Right renal cortex interstitium (tissue), 3 donors: ENCODE results near the gene ZNF91. TPM values are rescaled to one million over a fixed set of nuclear protein-coding genes. Genes with fewer than 3 reads are reported as not detected.
"Not testable (repeated sequence)": the region's sequence is repeated elsewhere in the genome, so short reads cannot be mapped to it uniquely, and the experiment has no call there.

Source experiments
- DNase-seq, 3 donors: peaks; one replicate each; pipeline ENCODE4 v3.0.0-alpha.2; 2013; ENCODE audit warnings: low read depth in 3 of 3, low spot score in 2 of 3
- polyA plus RNA-seq, 3 donors: library from polyadenylated mRNA; unstranded; fragments of 120-200 nt; gene quantifications; one replicate each; pipeline ENCODE4 v1.2.1, GENCODE V29; 2013; ENCODE audit not compliant: insufficient read length in 3 of 3

The ZNF91 gene
- polyA plus RNA-seq, 3 donors, result 54.7 to 59.0 (median 58.8) TPM

DNA sequence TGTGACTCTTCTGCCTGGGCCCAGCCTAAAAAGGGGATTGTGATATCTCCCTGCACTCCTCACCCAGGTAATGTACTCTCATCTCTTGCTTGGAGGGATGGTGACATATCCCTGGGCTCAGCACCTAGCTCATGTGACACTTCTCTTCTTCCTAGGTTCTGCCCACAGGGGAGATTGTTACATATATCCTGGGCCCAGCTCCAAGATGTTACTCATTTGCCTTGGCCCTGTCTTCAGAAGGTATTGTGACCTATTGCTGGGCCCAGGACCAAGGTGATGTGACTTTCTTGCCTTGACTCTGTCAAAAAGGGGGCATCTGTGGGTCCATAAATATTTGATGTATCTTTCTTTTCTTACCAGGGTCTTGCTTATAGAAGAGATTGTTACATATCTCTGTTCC is 73.9 kb downstream of the ZNF91 start:
- DNase-seq, result not testable (repeated sequence)

DNA sequence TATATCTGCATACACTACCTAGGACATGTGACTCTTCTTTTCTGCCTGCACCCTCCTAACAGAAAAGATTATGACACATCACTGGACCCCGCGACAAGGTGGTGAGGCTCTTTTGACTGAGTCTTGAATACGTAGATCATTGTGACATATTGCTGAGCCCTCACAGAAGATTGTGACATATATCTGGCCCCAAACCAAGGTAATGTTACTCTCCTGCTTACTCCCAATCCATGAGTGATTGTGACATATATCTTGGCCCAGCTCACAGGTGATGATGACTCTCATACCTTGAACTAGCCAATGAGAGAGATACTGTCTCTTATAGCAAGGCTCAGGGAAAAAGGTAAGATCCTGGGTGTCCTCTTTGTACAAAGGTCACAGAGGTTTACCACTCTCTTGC is 75.7 kb downstream of the ZNF91 start:
- not testable (repeated sequence) for DNase-seq

DNA sequence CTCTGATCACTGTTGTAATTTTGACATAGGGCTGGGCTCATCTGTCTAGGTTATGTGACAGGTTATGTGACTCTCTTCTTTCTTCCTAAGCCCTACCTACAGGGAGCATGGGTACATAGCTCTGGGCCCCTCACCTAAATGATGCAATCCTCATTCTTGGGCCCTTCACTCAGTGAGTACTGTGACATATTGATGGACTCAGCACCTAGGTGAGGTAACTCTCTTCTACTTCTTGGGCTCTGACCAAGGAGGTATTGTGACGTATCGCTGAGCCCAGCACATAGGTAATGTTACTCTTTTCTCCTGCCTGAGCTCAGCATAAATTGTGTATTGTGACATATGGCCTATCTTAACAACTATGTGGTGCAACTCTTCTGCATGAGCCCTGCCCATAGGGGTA is 76.3 kb downstream of the ZNF91 start:
- DNase-seq, result not testable (repeated sequence)

DNA sequence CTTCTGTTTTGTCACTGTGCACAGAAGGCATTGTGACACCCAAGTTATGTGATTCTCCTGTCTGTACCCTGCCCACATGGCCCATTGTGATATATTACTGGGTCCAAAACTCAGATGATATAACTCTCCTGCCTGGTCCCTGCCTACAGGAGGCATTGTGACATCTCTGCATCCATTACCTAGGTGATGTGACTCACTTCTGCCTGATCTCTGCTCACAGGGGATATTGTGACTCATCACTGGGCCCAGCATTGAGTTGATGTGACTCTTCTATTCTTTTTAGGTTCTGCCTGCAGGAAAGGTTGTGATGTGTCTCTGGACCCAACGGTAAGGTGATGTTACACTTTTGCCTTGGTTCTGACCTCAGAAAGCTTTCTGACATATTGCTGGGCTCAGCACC is 77.1 kb downstream of the ZNF91 start:
- DNase-seq, result no peak

DNA sequence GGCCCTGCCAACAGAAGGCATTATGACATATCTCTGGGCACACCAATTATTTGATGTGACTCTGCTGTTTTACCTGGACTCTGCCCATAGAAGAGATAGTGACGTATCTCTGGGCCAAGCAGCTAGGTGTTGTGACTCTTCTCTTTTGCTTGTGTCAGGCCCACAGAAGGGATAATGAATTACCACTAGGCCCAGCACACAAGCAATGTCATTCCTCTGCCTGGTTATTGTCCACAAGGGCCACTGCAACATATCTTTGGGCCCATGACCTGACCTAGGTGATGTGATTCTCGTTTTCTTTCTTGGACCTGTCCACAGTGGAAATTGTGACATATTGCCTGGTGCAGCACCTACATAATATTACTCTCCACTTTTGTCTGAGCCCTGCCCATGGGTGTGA is 80.0 kb downstream of the ZNF91 start:
- DNase-seq, result no peak

DNA sequence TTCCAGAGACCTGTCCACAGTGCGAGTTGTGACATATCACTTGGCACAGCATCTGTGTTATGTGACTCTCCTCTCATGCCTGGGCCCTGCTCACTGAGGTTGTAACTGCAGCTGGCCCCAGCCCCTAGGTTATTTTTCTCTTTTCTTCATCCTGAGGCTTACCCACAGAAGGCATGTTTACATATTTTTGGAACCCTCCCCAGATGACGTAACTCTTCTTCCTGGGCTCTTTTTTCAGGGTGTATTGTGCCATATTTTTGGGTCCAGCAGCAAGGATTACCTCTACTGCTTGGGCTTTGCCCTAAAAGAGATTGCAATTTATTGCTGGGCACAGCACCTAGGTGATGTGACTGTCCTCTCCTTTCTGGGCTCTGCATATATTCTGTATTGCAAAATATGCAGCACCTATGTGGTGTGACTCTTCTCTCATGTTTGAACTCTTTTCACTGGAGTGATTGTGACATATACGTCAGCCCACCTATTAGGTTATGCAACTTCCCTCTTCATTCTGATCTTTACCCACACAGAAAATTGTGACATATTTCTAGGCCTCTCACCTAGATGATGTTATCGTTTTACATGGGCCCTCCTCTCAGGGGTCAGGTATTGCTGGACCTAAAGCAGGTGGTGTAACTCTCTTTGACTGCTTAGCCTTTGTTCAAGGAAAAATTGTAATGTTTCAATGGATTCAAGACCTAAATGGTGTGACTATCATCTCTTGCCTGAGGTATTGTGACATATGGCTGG is 80.6 kb downstream of the ZNF91 start:
- no peak for DNase-seq

DNA sequence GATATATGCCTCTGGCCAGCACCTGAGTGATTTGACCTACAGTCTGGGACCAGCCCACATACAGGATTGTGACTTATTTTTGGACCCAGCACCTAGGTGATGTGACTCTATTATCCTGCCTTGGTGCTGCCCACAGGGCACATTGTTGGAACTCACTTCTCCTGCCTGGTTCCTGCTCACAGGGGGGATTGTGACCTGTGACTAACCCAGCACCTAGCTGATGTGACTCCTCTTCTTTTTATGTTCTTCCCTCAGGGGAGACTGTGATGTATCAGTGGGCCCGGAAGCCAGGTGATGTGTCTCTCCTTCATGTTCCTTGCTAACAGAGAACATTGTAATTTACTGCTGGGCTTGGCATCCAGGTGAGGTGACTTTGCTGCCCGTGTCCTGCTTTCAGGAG is 82.1 kb downstream of the ZNF91 start:
- no peak for DNase-seq

DNA sequence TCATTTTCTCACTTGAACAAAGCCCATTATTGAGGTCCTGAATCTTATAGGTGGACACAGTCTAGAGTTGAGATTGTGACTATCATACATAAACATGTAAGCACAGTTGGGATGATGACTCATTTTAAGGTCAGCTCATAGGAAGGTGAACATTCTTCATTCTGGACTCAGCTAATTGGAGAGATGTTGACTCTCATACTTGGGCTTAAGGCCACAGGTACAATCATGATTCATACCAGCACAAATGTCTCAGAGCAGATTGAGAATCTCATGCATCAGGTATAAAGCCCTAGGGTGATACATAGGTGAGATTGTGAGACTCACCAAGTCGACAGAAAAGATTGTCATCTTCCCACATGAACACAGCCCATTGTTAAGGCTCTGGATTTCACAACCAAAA is 82.8 kb downstream of the ZNF91 start:
- DNase-seq, result no peak

DNA sequence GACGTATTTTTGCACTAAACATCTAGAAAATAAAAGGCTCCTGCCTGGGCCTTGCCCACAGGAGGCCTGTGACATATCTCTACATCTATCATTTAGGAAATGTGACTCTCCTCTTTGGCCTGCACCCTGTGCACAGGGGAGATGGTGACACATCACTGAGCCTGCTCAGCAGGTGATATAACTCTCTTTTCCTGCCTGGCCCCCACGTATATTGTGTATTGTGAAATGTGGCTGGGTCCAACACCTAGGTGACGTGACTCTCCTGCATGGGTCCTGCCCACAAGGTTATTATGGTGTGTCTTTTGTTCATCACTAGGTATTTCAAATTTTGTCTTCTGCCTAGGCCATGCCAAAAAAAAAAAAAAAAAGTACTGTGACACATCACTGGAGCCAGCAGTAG is 83.7 kb downstream of the ZNF91 start:
- no peak for DNase-seq

DNA sequence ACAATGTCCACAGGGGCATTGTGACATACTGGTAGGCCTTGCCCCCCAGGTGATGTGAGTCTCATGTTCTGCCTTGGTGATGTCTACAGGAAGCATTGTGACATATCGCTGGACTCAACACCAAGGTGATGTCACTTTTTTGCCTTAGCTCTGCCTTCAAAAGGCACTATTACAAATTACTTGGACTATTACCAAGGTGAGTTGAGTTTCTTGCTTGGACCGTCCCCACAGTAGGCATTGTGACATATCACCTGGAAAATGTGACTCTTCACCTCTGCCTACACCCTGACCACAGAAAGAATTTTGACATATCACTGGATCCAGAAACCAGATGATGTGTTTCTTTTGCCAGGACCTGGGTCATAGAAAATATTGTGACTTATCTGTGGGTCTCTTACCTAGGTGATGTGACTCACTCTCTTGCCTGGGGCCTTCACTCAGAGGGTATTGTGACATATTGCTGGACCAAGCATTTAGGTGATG is 84.5 kb downstream of the ZNF91 start:
- DNase-seq, result no peak

DNA sequence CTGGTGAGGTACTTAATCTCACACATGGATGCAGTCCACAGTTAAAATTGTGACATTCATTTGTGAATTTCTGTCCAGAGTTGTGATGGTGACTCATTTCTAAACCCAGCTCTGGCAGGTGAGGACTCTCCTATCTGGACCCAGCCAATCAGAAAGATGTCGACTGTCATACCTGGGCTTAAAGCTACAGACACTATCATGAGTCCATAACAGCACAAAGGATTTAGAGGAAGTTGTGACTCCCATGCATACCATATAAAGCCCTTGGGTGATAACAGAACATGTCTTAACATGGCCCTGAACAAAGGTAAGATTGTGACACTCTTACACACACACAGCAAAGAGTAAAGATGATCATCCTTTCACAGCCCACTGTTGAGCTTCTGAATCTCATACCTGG is 85.3 kb downstream of the ZNF91 start:
- no peak for DNase-seq

DNA sequence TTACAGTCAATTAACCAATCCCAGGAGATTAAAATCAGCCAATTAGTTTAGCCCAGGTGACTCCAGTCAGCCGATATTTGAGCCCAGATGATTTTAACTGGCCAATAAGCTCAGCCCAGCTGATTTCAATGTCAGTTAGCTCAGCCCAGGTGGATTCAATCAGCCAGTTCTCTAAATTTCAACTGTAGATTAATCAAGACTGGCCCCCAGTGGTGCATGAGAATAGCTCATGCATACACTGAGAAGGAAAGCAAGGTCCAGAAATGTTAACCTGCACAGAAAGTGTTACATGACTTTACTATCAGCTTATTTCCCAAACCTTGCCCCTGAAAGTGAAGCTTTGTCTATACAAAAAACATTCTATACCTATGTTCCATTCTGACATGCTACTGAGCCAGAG is 89.7 kb downstream of the ZNF91 start:
- no peak for DNase-seq

DNA sequence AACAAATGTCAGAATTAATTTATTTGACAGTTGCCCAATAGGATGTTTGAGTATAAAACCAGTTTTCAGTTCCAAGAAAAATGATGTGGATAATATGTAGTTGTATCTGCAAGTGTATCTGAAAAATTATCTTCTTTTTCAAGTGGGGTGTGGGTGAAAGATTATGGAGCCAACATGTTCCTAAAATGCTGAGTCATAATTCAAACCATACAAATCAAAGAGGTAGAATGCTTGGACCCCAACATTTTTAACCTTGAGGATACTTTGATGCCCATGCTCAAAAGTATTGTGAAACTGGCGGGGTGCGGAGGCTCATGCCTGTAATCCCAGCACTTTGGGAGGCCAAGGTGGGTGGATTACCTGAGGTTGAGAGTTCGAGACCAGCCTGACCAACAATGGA is 91.0 kb downstream of the ZNF91 start:
- no peak for DNase-seq

DNA sequence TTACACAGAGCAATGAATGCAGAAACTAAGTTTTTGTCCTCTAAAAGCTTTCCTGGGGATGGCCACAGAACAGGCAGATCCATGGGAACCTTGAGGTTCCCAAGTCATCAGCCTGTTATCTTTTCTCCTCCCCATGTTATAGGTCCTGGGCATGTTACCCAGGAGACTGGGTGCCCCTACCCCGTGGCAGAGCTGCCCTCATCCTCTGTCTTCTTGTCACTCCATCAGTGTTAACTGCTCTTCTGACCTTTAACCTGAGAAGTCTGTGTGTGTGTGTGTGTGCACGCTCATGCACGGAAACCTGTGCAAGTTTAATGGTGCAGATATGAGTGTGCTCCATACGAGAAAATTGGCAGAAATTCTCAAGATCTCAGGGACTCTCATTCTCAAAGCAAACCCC is 101.1 kb downstream of the ZNF91 start:
- no peak for DNase-seq

DNA sequence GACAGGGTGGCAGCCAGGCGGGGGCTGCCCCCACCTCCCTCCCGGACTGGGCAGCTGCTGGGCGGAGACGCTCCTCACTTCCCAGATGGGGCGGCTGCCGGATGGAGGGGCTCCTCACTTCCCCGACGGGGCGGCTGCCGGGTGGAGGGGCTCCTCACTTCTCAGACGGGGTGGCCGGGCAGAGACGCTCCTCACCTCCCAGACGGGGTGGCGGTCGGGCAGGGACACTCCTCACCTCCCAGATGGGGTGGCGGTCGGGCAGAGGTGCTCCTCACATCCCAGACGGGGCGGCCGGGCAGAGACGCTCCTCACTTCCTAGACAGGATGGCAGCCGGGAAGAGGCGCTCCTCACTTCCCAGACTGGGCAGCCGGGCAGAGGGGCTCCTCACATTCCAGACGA is 105.3 kb downstream of the ZNF91 start:
- not testable (repeated sequence) for DNase-seq

Other genes with a start within 250 kb of the ZNF91 start
- 1 to 10 TPM; 4.7 to 5.5 (median 5.4) TPM for gene ZNF724, start 145.1 kb downstream of the ZNF91 start, polyA plus RNA-seq